Right lobe of liver (tissue), 4 donors: ENCODE results near the gene TPM2.

Experiments used
- POLR2A ChIP-seq: fragments of 450-650 bp; IDR thresholded peaks from one replicate; pipeline ENCODE4 v1.6.1; 2017; ENCODE audit warnings: antibody characterized with exemption, mild to moderate bottlenecking
- TF ChIP-seq, protein P1 (sequence below), 4 donors: fragments of 200-600 bp in 3 of 4; fragments of 450-650 bp in 1 of 4; IDR thresholded peaks; one replicate each; pipeline versions ENCODE4 v1.5.1 to v1.8.0; 2016 to 2022; ENCODE audit warnings: antibody characterized with exemption in 4 of 4, mild to moderate bottlenecking in 2 of 4
- donor health status: DM: no; HTN: no; CAD: no.
- donor health status: DM: no; HTN: no; CAD: no.
- donor health status: DM: no; HTN: yes; CAD: no.

DNA sequence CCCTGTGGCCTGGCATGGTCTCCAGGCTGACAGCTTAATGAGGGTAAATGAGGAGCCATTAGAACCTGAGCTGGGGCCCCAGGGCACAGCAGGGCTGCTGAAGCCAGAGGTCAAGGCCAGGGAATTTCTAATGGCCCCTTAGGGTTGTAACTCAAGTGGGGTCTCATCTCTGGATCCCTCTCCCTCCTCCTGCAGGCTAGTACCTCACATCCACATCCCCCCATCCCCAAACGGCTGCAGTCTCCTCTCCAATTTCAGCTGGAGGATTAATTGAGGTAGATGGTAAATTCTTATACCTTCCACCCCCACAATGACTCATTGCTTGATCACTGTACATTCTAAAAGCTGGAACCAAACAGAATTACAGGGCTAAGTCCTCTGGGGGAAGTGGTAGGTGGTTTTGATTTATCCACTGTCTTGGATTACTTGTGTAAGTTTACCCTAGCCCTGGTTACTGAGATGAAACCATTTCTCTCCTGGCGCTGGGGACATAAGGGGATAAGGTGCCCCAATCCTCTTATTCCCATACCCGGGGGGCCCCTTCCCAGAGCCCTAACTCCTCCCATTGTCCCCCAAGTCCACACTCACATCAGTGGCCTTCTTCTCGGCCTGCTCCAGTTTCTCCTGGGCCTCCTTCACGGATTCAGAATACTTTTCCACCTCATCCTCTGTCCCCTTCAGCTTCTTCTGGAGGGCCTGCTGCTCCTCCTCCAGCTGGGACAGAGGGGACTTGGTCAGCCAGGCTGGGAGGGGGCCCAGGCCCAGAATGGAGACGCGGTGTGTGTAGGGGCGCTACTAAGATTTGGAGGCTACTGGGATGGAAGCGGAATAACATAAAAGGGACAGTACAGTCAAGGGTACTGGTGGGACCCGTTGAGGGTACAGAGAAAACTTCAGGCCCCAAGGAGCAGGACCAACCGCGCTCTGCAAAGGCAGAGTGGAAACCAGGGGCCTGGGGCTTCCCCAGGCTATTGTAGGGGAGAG is 875 bp downstream of the TPM2 start:
- TF ChIP-seq, protein P1, sequence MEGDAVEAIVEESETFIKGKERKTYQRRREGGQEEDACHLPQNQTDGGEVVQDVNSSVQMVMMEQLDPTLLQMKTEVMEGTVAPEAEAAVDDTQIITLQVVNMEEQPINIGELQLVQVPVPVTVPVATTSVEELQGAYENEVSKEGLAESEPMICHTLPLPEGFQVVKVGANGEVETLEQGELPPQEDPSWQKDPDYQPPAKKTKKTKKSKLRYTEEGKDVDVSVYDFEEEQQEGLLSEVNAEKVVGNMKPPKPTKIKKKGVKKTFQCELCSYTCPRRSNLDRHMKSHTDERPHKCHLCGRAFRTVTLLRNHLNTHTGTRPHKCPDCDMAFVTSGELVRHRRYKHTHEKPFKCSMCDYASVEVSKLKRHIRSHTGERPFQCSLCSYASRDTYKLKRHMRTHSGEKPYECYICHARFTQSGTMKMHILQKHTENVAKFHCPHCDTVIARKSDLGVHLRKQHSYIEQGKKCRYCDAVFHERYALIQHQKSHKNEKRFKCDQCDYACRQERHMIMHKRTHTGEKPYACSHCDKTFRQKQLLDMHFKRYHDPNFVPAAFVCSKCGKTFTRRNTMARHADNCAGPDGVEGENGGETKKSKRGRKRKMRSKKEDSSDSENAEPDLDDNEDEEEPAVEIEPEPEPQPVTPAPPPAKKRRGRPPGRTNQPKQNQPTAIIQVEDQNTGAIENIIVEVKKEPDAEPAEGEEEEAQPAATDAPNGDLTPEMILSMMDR (IDR thresholded peaks at IDR 0.05) = no peak
- TF ChIP-seq POLR2A = no peak
